BLaER1 (cell line): Measurements from ENCODE around the gene SUSD4.

Experiments
- H3K27ac ChIP-seq: shearing (Covaris generic); formaldehyde crosslinking; 2 replicates; pipeline ENCODE4 v1.8.1; 2022
- H3K27me3 ChIP-seq: shearing (Covaris generic); formaldehyde crosslinking; 2 replicates; pipeline ENCODE4 v1.8.1; 2022
- H3K36me3 ChIP-seq: shearing (Covaris generic); formaldehyde crosslinking; 2 replicates; pipeline ENCODE4 v1.8.1; 2022
- H3K4me1 ChIP-seq: shearing (Covaris generic); formaldehyde crosslinking; 2 replicates; pipeline ENCODE4 v1.8.1; 2022
- H3K4me2 ChIP-seq: shearing (Covaris generic); formaldehyde crosslinking; 2 replicates; pipeline ENCODE4 v1.8.1; 2022
- H3K4me3 ChIP-seq: shearing (Covaris generic); formaldehyde crosslinking; 2 replicates; pipeline ENCODE4 v1.8.1; 2022
- H3K9ac ChIP-seq: shearing (Covaris generic); formaldehyde crosslinking; 2 replicates; pipeline ENCODE4 v1.8.1; 2022
- H3K9me3 ChIP-seq: shearing (Covaris generic); formaldehyde crosslinking; 2 replicates; pipeline ENCODE4 v1.8.1; 2022
- H4K20me1 ChIP-seq: shearing (Covaris generic); formaldehyde crosslinking; 2 replicates; pipeline ENCODE4 v1.8.1; 2022
- Cebpa-rat ChIP-seq: shearing (Covaris generic); IDR thresholded peaks from 2 replicates; pipeline ENCODE4 v1.8.1; 2022

SUSD4 gene

DNA sequence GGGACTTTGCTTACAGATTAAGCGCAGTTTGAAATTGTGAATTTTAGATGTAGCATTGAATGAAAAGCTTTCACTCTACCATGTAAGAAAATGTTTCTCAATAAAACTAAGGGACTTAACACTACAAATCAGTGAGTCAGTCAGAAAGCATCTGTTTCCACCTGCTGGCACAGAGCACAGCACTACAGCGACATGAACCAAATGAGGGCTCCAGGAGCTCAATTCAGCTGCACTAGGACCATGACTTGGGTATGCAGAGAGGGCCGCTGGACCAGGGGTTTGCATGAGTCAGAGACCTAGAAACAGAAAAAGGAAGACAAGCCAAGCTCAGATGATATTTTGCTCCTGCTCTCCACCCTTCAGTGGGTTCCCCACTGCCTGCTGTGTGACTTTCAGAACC lies 5.2 kb downstream of the SUSD4 start:
- no peaks in the 10 kb centered on the region for H3K9me3 ChIP-seq
- no peak overlapping the region for H3K4me2 ChIP-seq
- no peaks in the 10 kb centered on the region for H3K36me3 ChIP-seq
- no peaks in the 10 kb centered on the region; the same call in 1 of the 2 replicates for H3K27me3 ChIP-seq
- no peak overlapping the region for H3K9ac ChIP-seq
- H4K20me1 ChIP-seq = no peaks in the 10 kb centered on the region
- peaks cover 10% of the 10 kb centered on the region for H3K4me1 ChIP-seq
- TF ChIP-seq Cebpa-rat = no peak
- no peak overlapping the region for H3K4me3 ChIP-seq
- no peak overlapping the region for H3K27ac ChIP-seq

DNA sequence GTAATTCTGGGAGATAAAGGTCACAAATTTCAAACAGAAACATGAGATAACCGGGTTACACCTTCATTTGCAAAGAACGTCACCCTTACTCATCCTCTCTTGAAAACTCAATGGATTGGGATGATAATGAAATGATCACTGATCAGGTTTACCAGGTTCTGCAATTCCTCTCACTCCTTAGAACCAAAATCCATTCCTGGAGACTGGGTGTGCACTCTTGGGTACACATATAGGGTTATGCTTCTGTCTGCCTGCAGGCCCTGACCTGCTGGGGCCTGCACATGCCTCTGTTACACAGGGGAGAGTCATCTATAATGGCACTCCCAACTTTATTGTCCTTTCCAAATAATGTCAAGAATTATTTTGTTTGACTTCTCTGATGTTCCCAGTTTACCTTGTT lies 8.3 kb downstream of the SUSD4 start:
- H3K9me3 ChIP-seq = no peaks in the 10 kb centered on the region
- H3K36me3 ChIP-seq = no peaks in the 10 kb centered on the region

DNA sequence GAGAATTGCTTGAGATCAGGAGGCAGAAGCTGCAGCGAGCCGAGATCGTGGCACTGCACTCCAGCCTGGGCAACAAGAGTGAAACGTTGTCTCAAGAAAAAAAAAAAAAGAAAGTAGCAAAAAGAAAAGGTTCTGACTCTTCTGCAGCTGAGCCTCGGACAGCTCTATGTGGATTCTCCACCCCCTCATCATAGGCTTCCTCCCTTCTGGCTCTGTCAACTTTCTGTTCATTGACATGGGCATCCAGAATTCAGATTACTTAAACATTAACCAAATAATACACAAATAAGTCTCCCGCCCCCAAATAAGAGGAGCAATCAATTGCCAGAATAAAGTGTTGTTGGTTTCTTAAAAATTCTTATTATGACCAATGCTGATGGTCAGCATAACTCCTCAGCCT lies 10.0 kb downstream of the SUSD4 start:
- Histone ChIP-seq H3K4me3 (no peak overlapping the region), H3K4me2 (no peak overlapping the region), H3K27me3 (no peaks in the 10 kb centered on the region), H3K9me3 (no peaks in the 10 kb centered on the region), H3K36me3 (no peaks in the 10 kb centered on the region), H4K20me1 (no peaks in the 10 kb centered on the region), H3K9ac (no peak overlapping the region), H3K27ac (no peak overlapping the region), H3K4me1 (no peaks in the 10 kb centered on the region; the same call in 1 of the 2 replicates)
- TF ChIP-seq Cebpa-rat = no peak

More for the DNA sequence above, 8.3 kb downstream of the SUSD4 start:
- Histone ChIP-seq H3K4me2 (no peak overlapping the region), H3K9ac (no peak overlapping the region), H3K4me1 (no peaks in the 10 kb centered on the region; the same call in 1 of the 2 replicates), H3K4me3 (no peak overlapping the region), H4K20me1 (no peaks in the 10 kb centered on the region), H3K27ac (no peak overlapping the region), H3K27me3 (no peaks in the 10 kb centered on the region)
- no peak for TF ChIP-seq Cebpa-rat

DNA sequence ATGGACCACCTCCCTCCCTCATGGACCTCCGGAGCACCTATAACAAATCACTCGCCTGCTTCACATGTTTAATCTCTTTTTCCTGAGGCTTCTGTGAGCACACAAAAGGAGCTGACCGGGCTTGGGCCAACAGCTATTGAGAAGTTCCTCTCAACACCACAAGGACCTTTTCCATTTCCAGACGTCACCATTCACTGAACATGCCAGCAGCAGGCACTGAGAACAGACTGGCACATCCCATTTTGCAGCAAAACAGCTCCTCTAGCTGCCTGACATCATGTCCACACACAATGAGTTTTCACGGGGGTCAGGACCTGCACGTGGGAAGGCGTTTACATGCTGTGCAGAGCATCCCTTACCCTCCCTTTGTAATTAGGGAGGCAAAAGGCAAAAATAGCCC lies 11.0 kb downstream of the SUSD4 start:
- H3K9me3 ChIP-seq = no peaks in the 10 kb centered on the region
- H3K9ac ChIP-seq = no peak overlapping the region
- no peaks in the 10 kb centered on the region for H4K20me1 ChIP-seq
- H3K4me1 ChIP-seq = no peaks in the 10 kb centered on the region; the same call in 1 of the 2 replicates
- H3K4me3 ChIP-seq = no peak overlapping the region
- no peak for TF ChIP-seq Cebpa-rat
- no peak overlapping the region for H3K27ac ChIP-seq
- no peak overlapping the region for H3K4me2 ChIP-seq
- no peaks in the 10 kb centered on the region for H3K27me3 ChIP-seq
- H3K36me3 ChIP-seq = no peaks in the 10 kb centered on the region

DNA sequence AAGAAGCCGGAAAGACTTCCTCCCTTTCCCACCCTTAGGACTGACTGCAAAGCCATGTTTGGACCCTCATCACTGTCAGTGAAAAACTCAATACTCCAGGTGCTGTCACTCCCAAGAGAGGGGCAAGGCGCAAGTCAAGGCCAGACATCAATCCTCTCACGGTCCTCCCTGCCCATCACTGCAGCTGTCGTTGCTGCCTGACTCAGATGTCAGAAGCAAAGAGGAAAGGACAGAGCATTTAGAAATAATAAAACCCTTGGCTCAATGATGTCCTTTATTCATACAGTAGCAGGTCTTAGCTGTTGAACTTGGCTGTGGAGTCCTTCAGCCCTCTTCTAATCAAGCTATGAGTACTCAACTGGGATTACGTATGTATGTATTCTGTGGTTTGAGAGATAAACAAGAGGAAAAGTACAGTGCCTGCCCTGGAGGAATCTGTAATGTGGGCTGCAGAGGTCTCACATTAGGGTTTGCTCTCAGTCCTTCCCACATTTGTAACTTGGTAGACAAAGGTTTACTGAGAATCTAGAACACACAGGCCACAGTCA lies 13.5 kb downstream of the SUSD4 start:
- Histone ChIP-seq H3K9me3 (no peaks in the 10 kb centered on the region), H3K27me3 (no peaks in the 10 kb centered on the region), H3K9ac (no peak overlapping the region), H3K27ac (no peak overlapping the region), H3K4me1 (peaks cover 14% of the 10 kb centered on the region), H3K4me2 (no peak overlapping the region), H3K36me3 (no peaks in the 10 kb centered on the region), H4K20me1 (no peaks in the 10 kb centered on the region), H3K4me3 (no peak overlapping the region)
- no peak for TF ChIP-seq Cebpa-rat

DNA sequence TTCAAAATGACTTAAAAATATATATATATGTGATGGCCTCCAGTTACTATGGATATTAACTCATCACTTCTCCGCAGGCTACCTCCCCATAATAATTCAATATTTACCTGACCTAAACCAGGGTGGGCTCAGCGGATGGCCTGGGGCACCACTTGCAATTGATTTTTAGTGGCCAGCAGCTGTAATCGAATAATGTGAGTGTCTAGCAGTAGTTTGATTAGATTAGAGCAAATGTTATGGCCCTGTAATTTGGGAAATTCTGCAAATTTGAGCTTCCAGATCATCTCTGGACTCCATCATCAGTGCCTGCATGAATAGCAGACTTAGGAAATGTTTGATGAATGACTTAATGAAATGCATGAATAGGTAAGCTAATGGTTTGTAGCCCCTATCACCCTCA lies 14.7 kb downstream of the SUSD4 start:
- no peaks in the 10 kb centered on the region for H3K27me3 ChIP-seq
- no peaks in the 10 kb centered on the region for H3K36me3 ChIP-seq
- no peak overlapping the region for H3K9ac ChIP-seq
- no peak overlapping the region for H3K4me2 ChIP-seq
- no peaks in the 10 kb centered on the region for H3K9me3 ChIP-seq
- no peaks in the 10 kb centered on the region for H4K20me1 ChIP-seq
- H3K27ac ChIP-seq = no peak overlapping the region
- H3K4me3 ChIP-seq = no peak overlapping the region
- no peak for TF ChIP-seq Cebpa-rat
- peaks cover 18% of the 10 kb centered on the region for H3K4me1 ChIP-seq

DNA sequence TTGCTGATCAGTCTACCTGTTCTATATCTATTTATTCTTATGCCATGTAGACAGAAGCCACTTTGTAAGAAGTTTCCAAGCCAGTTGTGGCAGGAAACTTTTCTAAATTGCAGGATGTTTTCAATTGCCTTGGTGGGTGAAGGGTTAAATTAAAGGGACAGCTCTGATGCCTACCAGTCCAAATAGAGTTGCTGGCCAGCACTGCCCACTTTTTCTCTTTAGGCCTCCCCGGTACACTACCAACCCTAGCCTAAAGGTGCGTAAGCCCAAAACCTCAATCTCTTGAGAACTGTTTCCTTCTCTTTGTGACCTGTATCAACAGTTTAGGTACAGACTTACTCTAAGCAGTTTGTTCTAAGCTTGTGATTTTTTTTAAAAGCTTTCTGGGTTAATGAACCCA lies 15.5 kb downstream of the SUSD4 start:
- Histone ChIP-seq H3K9me3 (no peaks in the 10 kb centered on the region), H3K27ac (no peak overlapping the region), H3K4me1 (peaks cover 18% of the 10 kb centered on the region), H4K20me1 (no peaks in the 10 kb centered on the region), H3K9ac (no peak overlapping the region), H3K27me3 (no peaks in the 10 kb centered on the region), H3K4me3 (no peak overlapping the region), H3K36me3 (no peaks in the 10 kb centered on the region), H3K4me2 (no peak overlapping the region)
- no peak for TF ChIP-seq Cebpa-rat

DNA sequence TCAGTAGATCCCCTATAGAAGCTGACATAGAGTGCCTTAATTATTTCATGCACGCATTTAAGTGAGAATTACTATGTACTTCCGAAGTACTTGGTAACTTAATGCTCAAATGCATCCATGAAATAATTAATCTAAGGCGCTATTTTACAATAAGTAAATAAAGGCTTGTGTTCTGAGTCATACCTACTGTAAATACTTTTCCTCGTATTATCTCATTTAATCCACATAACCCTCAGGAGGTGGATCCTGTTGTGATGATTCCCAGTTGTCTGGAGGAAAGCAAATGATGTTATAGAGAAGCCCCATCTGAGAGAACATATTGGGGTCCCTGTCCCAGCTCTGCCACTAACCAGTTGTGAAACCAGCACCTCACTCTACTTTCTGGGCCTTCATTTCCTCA lies 16.4 kb downstream of the SUSD4 start:
- H3K36me3 ChIP-seq = no peaks in the 10 kb centered on the region
- H3K4me3 ChIP-seq = no peak overlapping the region
- TF ChIP-seq Cebpa-rat = no peak
- no peak overlapping the region for H3K9ac ChIP-seq
- no peaks in the 10 kb centered on the region for H3K9me3 ChIP-seq
- H4K20me1 ChIP-seq = no peaks in the 10 kb centered on the region
- no peaks in the 10 kb centered on the region for H3K27me3 ChIP-seq
- no peak overlapping the region for H3K4me2 ChIP-seq
- H3K4me1 ChIP-seq = peaks cover 23% of the 10 kb centered on the region
- H3K27ac ChIP-seq = no peak overlapping the region

DNA sequence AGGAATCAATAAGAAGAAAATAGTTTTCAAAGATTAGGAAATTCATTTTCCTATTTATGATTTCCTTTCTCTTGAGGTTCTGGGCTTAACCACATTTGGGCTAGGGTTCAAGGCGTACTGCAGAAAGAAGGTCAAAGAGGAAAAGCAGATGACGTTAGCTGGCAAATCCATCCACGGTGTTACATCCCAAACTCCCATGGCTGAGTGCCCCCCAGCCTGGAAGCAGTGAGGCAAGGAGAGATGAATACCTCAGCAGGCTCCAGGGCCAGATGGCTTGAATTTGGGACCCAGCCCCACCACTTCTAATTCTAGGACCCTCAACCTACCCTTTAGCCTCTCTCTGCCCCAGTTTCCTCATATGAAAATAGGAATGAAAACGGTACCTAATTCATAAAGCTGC lies 17.7 kb downstream of the SUSD4 start:
- H3K9ac ChIP-seq = no peak overlapping the region
- H3K4me2 ChIP-seq = peak overlapping the region; percentile 64
- no peaks in the 10 kb centered on the region for H3K36me3 ChIP-seq
- no peak overlapping the region for H3K27ac ChIP-seq
- no peak for TF ChIP-seq Cebpa-rat
- H3K9me3 ChIP-seq = no peaks in the 10 kb centered on the region
- H4K20me1 ChIP-seq = no peaks in the 10 kb centered on the region
- H3K27me3 ChIP-seq = no peaks in the 10 kb centered on the region
- H3K4me1 ChIP-seq = peaks cover 34% of the 10 kb centered on the region
- no peak overlapping the region for H3K4me3 ChIP-seq

DNA sequence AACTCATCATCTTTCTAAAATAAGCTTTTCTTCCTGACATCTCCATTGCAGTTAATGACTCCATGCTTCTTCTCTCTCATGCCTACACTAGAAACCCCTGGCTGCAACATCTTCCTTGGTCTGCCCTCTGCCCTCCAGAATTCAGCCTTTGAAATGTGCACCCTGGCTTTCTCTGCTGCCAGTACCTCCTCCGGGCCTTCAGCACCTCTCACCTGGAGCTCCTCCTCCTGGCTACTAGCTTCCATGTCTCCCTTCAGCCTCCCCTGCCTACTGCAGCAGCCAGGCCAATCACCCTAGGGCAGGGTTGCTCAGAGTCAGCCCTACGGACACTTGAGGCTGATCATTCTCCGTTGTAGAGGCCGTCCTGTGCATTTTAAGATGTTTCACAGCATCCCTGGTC lies 18.3 kb downstream of the SUSD4 start:
- Histone ChIP-seq H3K4me2 (peak overlapping the region; percentile 64), H3K9ac (no peak overlapping the region), H3K27ac (no peak overlapping the region), H3K27me3 (no peaks in the 10 kb centered on the region), H3K36me3 (no peaks in the 10 kb centered on the region), H3K9me3 (no peaks in the 10 kb centered on the region), H3K4me1 (peaks cover 40% of the 10 kb centered on the region), H4K20me1 (no peaks in the 10 kb centered on the region), H3K4me3 (no peak overlapping the region)
- no peak for TF ChIP-seq Cebpa-rat

DNA sequence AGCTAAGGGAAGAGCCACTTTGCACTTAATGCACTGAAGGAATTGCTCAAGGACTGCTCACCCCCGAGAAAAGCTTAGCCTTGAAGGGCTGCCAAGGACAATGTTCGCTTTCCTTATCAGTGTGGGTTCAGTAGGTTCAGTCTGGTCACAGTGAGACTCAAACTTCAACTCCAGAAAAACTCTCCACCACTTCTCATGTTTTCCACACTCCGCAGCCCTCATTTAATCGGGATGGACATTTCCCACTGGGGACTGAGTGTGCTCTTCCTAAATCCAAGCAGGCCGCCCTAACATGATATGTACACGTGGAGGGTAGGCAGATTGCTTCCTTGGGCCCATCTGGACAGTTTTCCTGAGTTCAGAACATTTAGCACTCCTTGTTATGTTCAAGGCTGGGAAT lies 19.5 kb downstream of the SUSD4 start:
- Histone ChIP-seq H3K27ac (no peak overlapping the region; the same call in 1 of the 2 replicates), H3K9ac (no peak overlapping the region), H3K9me3 (no peaks in the 10 kb centered on the region), H3K4me3 (no peak overlapping the region), H4K20me1 (no peaks in the 10 kb centered on the region), H3K27me3 (no peaks in the 10 kb centered on the region), H3K4me1 (peaks cover 52% of the 10 kb centered on the region), H3K4me2 (no peak overlapping the region), H3K36me3 (no peaks in the 10 kb centered on the region)
- no peak for TF ChIP-seq Cebpa-rat
